ENCODE data around the gene MACROD2.

GRCh38 chr20:14666696-14667095, 671.4 kb downstream of the MACROD2 start:
- TF ChIP-seq CTCF (conservative IDR thresholded peaks at IDR 0.05; ENCODE audit: low read depth, low read length) (no peak), RCOR1 (IDR thresholded peaks at IDR 0.05; ENCODE audit: insufficient replicate concordance, low read length) (no peak), CHD1 (IDR thresholded peaks at IDR 0.05; ENCODE audit: low read depth, low read length) (no peak), NFE2L2 (IDR thresholded peaks at IDR 0.05; ENCODE audit: low read depth, low read length) (no peak), CEBPB (IDR thresholded peaks at IDR 0.05; ENCODE audit: low read depth, low read length) (no peak), BHLHE40 (IDR thresholded peaks at IDR 0.05; ENCODE audit: low read depth, low read length) (no peak)

All from IMR-90 (cell line).